ENCODE measurements around the gene SLC19A1.

SLC19A1 gene

GRCh38 chr21:45470773-45471524 is 71.3 kb downstream of the SLC19A1 start:
- H3K9me3 ChIP-seq (replicated peaks; ENCODE audit: insufficient read depth, low read length) = no peaks in the 10 kb centered on the region
- H3K36me3 ChIP-seq (replicated peaks; ENCODE audit: insufficient read depth, low read length) = no peaks in the 10 kb centered on the region
- peaks cover 99% of the 10 kb centered on the region for H3K27me3 ChIP-seq (replicated peaks; ENCODE audit: insufficient read depth, low read length)
- H3K4me1 ChIP-seq (ENCODE audit: low read length) = no peaks in the 10 kb centered on the region
- H3K4me3 ChIP-seq (ENCODE audit: low read length) = no peak overlapping the region
- TF ChIP-seq CTCF (IDR thresholded peaks at IDR 0.05; ENCODE audit: low read length) (no peak), EZH2 (optimal IDR thresholded peaks at IDR 0.05; ENCODE audit: low read depth, low read length) (no peak), EZH2phosphoT487 (IDR thresholded peaks at IDR 0.05; ENCODE audit: low read length) (no peak)
- no peaks in the 10 kb centered on the region for H3F3A ChIP-seq (ENCODE audit: insufficient read depth, low read length)
- H3K27ac ChIP-seq (ENCODE audit: low read length) = no peak overlapping the region
- H2AFZ ChIP-seq (ENCODE audit: low read length) = no peak overlapping the region
- no peak for DNase-seq
- H3K4me2 ChIP-seq (ENCODE audit: low read depth, low read length) = no peak overlapping the region
- H3K9ac ChIP-seq (ENCODE audit: low read length) = no peak overlapping the region
- no peaks in the 10 kb centered on the region for H4K20me1 ChIP-seq (ENCODE audit: insufficient read depth, low read length)
- no peaks in the 10 kb centered on the region for H3K9me2 ChIP-seq (replicated peaks; ENCODE audit: insufficient read depth, low read length)
- H3K79me2 ChIP-seq (ENCODE audit: low read length) = no peaks in the 10 kb centered on the region

GRCh38 chr21:45470087-45470515 is 72.1 kb downstream of the SLC19A1 start:
- no peak overlapping the region for H3K9ac ChIP-seq (ENCODE audit: low read length)
- H3K9me2 ChIP-seq (replicated peaks; ENCODE audit: insufficient read depth, low read length) = no peaks in the 10 kb centered on the region
- no peak for DNase-seq
- H4K20me1 ChIP-seq (ENCODE audit: insufficient read depth, low read length) = no peaks in the 10 kb centered on the region
- no peak for TF ChIP-seq CTCF (IDR thresholded peaks at IDR 0.05; ENCODE audit: low read length)
- no peak for TF ChIP-seq EZH2phosphoT487 (IDR thresholded peaks at IDR 0.05; ENCODE audit: low read length)
- TF ChIP-seq EZH2 (optimal IDR thresholded peaks at IDR 0.05; ENCODE audit: low read depth, low read length) = no peak
- H3K4me1 ChIP-seq (ENCODE audit: low read length) = no peaks in the 10 kb centered on the region
- H2AFZ ChIP-seq (ENCODE audit: low read length) = no peak overlapping the region
- H3K9me3 ChIP-seq (replicated peaks; ENCODE audit: insufficient read depth, low read length) = no peaks in the 10 kb centered on the region
- peaks cover 99% of the 10 kb centered on the region for H3K27me3 ChIP-seq (replicated peaks; ENCODE audit: insufficient read depth, low read length)
- no peaks in the 10 kb centered on the region for H3K79me2 ChIP-seq (ENCODE audit: low read length)
- no peak overlapping the region for H3K27ac ChIP-seq (ENCODE audit: low read length)
- no peaks in the 10 kb centered on the region for H3K36me3 ChIP-seq (replicated peaks; ENCODE audit: insufficient read depth, low read length)
- H3K4me2 ChIP-seq (ENCODE audit: low read depth, low read length) = no peak overlapping the region
- H3K4me3 ChIP-seq (ENCODE audit: low read length) = no peak overlapping the region
- H3F3A ChIP-seq (ENCODE audit: insufficient read depth, low read length) = no peaks in the 10 kb centered on the region

GRCh38 chr21:45469273-45470086 is 72.8 kb downstream of the SLC19A1 start:
- Histone ChIP-seq H3K9me2 (replicated peaks; ENCODE audit: insufficient read depth, low read length) (no peaks in the 10 kb centered on the region), H3K4me3 (ENCODE audit: low read length) (no peak overlapping the region), H3K27ac (ENCODE audit: low read length) (no peak overlapping the region), H3F3A (ENCODE audit: insufficient read depth, low read length) (no peaks in the 10 kb centered on the region), H3K9ac (ENCODE audit: low read length) (no peak overlapping the region), H3K9me3 (replicated peaks; ENCODE audit: insufficient read depth, low read length) (no peaks in the 10 kb centered on the region), H3K4me1 (ENCODE audit: low read length) (no peaks in the 10 kb centered on the region), H3K79me2 (ENCODE audit: low read length) (no peaks in the 10 kb centered on the region), H3K4me2 (ENCODE audit: low read depth, low read length) (no peak overlapping the region), H2AFZ (ENCODE audit: low read length) (no peak overlapping the region), H3K27me3 (replicated peaks; ENCODE audit: insufficient read depth, low read length) (peaks cover 99% of the 10 kb centered on the region), H4K20me1 (ENCODE audit: insufficient read depth, low read length) (no peaks in the 10 kb centered on the region), H3K36me3 (replicated peaks; ENCODE audit: insufficient read depth, low read length) (no peaks in the 10 kb centered on the region)
- TF ChIP-seq EZH2phosphoT487 (IDR thresholded peaks at IDR 0.05; ENCODE audit: low read length) (no peak), EZH2 (optimal IDR thresholded peaks at IDR 0.05; ENCODE audit: low read depth, low read length) (no peak), CTCF (IDR thresholded peaks at IDR 0.05; ENCODE audit: low read length) (no peak)
- DNase-seq = no peak

Data from MM.1S (cell line).